ENCODE data around the gene CBARP. TPM values are rescaled to one million over a fixed set of nuclear protein-coding genes. Genes with fewer than 3 reads are reported as not detected.
A peak's percentile ranks its signal among the peaks of the same experiment; 100 is the strongest.

The CBARP gene
- total and polyA plus RNA-seq, 9 of the 15 experiments (the other 6 are each of a cell fraction or from before 2014, with no cell fraction given) = 0.03 to 8.9 (median 1.2) TPM; not detected in 1

GRCh38 chr19:1214299-1214861 is 23.4 kb downstream of the CBARP start:
- Histone ChIP-seq H3K4me1 (replicated peaks in 1 of 2; ENCODE audit: control insufficient read depth in 2 of 2, insufficient read depth in 2 of 2, low read length in 2 of 2) (peaks cover 22 to 79% of the 10 kb centered on the region in 2 experiments), H4K20me1 (replicated peaks; ENCODE audit: control insufficient read depth, insufficient read depth, low read length) (peaks cover 69% of the 10 kb centered on the region), H3K27me3 (ENCODE audit: control insufficient read depth in 2 of 2, insufficient read depth in 2 of 2, low read length in 2 of 2) (no peaks in the 10 kb centered on the region), H3K79me2 (ENCODE audit: control insufficient read depth, insufficient read depth, low read length) (peaks cover 95% of the 10 kb centered on the region), H3K4me3 (no peak overlapping the region), H2AFZ (ENCODE audit: low read depth, low read length) (no peak overlapping the region), H3K9ac (ENCODE audit: insufficient read depth in 1 of 2, low read depth in 2 of 2, low read length in 2 of 2) (peak overlapping the region in 1 of 2 experiments; percentile 11; a peak in 2 of 4 replicates), H3K36me3 (ENCODE audit: control insufficient read depth, insufficient read depth, low read length) (peaks cover 75% of the 10 kb centered on the region; the same call in 2 of the 3 replicates), H3K4me2 (ENCODE audit: insufficient read depth, low read length) (no peak overlapping the region), H3K27ac (ENCODE audit: extremely low read depth, low read depth, low read length) (no peak overlapping the region; the same call in 2 of the 3 replicates), H3K9me1 (ENCODE audit: control insufficient read depth, insufficient read depth, low read length) (peaks cover 22% of the 10 kb centered on the region), H3K9me3 (replicated peaks; ENCODE audit: control insufficient read depth, insufficient read depth, low read depth, low read length) (no peaks in the 10 kb centered on the region)
- no TSS peak for BruUV-seq (replicated peaks)
- 90% methylated on average over 18 of the region's 21 CpGs for WGBS (ENCODE audit: insufficient coverage, low coverage, missing lambda C conversion rate)
- TF ChIP-seq TAF9B (IDR thresholded peaks at IDR 0.05; ENCODE audit: partially characterized antibody) = no peak
- TF ChIP-seq POLR2G (IDR thresholded peaks at IDR 0.05; ENCODE audit: low read depth, low read length) = peak; percentile 64
- no peak for TF ChIP-seq STAT5B (CRISPR knock-in tag; IDR thresholded peaks at IDR 0.05)
- TF ChIP-seq ZFX (CRISPR knock-in tag; IDR thresholded peaks at IDR 0.05) = no peak
- TF ChIP-seq ZNF445 (CRISPR knock-in tag; IDR thresholded peaks at IDR 0.05; ENCODE audit: low read depth) = no peak
- TF ChIP-seq SMAD1 (IDR thresholded peaks at IDR 0.05; ENCODE audit: low read depth, low read length, partially characterized antibody) = no peak
- TF ChIP-seq NCOA1 (IDR thresholded peaks at IDR 0.05; ENCODE audit: low read depth) = no peak
- 0 out of 6 replicates have a peak, but pooled peaks of 1 of the 3 experiments have one; percentile 7 for TF ChIP-seq CTCF (IDR thresholded peaks at IDR 0.05 in 2 of 3, conservative IDR thresholded peaks at IDR 0.05 in 1 of 3; ENCODE audit: insufficient read depth in 2 of 3, low read depth in 1 of 3, low read length in 3 of 3)
- TF ChIP-seq ZKSCAN3 (CRISPR knock-in tag; IDR thresholded peaks at IDR 0.05) = no peak
- no peak for TF ChIP-seq NFIC (IDR thresholded peaks at IDR 0.05)
- no peak for TF ChIP-seq ZNF263 (CRISPR knock-in tag; IDR thresholded peaks at IDR 0.05; ENCODE audit: borderline replicate concordance)
- TF ChIP-seq RBFOX2 (IDR thresholded peaks at IDR 0.05; ENCODE audit: low read depth, low read length) = 0 out of 2 replicates have a peak, but pooled peaks have one; percentile 24
- no peak for TF ChIP-seq TCF3 (CRISPR knock-in tag; IDR thresholded peaks at IDR 0.05)
- no peak for TF ChIP-seq ILF3 (IDR thresholded peaks at IDR 0.05; ENCODE audit: borderline replicate concordance)
- ATAC-seq (no peak), DNase-seq (ENCODE audit: extremely low read depth in 1 of 4, low spot score in 3 of 4) (no peak), FAIRE-seq (no peak)
- CTCF ChIA-PET (ENCODE audit: low intra/inter-chr PET ratio) = interaction anchor here (0.5 kb wide), 1 partner anchor 101 kb away, joined by 3 read pairs; no protein-coding TSS in a partner anchor
- POLR2A ChIA-PET = interaction anchor here (0.5 to 1.2 kb wide), 6 partner anchors 11 to 227 kb away, joined by 3 to 5 read pairs (median 4); partner anchors contain the start of gene GPX4
- intact Hi-C loops (cut with micrococcal nuclease) (no loop called here), in situ Hi-C loops (cut with MboI) (no loop called here)

Data from K562 (cell line).